HG03378 (cell line): Measurements from ENCODE around the gene TCF4.

Source experiments
- ATAC-seq: cut with Tn5 transposase; IDR thresholded peaks from one replicate; pipeline ENCODE4 v1.9.1; 2021; ENCODE audit warnings: mild to moderate bottlenecking, moderate library complexity; ENCODE audit not compliant: unreplicated experiment

TCF4 gene

DNA sequence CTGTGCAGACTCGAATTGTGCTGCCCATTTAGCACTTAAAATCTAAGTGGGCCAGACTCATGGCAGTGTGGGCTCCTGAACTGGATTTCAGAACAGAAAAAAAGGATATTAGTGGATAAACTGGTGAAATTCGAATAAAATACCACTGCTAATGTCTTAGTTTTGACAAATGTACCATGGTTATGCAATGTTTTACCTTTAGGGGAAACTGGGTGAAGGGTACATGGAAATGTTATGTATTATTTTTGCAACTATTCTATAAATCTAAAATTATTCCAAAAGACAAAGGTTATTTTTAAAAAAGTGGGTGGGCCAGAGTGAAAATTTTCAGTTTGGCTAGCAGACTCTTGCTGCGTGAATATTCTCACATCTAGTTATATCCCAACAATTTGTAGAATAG lies 368.2 kb downstream of the TCF4 start:
- no peak for ATAC-seq

DNA sequence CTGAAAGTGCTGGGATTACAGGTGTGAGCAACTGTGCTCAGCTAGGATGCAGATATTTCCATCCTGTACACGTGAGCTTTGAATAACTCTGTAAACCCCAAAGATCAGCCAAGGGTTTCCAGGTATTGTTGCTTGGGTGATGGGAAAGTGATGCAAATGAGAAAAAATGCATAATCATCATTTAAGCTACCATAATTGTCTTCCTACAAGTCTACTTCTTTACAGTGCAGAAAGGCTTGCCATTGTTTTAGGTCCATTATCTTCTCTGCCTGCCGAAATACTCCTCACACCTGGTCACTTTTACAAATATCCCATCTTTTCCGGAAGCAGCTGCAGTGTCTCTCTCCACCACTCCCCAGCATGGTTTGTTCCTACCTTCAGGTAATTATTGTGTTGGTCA lies 368.9 kb downstream of the TCF4 start:
- ATAC-seq: no peak

DNA sequence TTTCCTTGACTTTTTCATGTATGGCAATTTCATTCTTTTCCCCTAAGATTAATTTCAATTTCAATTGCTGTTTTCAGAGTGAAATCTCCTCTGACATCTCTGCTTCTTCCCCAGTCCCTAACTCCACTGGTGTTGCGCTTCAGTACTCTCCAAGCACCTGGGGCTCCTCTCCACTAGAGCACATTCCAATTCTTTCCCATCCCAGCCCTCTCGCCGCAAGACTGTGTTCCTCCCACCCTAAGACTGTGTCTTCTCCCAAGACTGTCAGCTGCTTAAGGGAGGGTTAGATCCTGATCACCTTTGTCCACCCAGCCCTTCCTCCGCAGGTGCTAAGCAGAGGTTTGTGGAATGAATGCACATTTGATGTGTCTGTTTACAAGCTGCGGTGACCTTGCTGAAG lies 373.0 kb downstream of the TCF4 start:
- ATAC-seq: no peak

DNA sequence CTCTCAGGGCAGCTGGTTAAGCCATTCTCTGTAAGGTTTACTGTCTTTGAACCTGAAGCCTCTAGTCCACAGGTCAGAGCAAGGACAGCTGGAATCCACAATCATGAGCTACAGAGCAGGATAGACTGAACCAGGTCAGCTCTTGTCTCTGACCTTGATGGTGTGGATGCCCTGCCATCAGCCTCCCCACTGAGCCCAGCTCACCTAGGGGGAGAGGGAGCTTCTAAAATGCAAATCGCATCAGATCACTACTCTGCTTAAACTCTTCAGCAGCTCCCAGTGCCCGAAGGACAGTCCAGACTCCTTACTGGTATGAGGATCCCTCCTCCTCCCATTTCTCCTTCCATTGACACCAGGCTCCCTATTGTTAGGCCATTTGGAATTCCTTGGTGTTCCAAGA lies 373.5 kb downstream of the TCF4 start:
- ATAC-seq: no peak

DNA sequence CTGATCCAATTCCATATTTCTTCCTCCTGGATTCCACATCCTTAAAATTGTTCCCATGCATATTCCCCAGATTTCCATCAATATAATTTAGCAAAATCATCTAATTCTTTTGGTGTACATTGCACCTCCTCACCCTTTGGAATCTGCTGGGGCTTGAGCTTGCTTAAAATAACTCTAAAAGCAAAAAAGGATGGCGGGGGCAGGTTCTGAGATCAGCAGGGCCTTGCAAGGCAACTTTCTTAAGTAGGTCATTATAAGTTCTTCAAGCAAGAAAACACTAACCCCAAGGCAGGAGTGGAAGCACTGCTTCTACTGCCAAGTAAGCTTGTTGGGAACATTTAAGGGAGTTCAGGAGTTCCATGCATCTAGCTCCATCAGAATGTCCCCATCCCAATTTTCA lies 374.4 kb downstream of the TCF4 start:
- ATAC-seq: no peak

DNA sequence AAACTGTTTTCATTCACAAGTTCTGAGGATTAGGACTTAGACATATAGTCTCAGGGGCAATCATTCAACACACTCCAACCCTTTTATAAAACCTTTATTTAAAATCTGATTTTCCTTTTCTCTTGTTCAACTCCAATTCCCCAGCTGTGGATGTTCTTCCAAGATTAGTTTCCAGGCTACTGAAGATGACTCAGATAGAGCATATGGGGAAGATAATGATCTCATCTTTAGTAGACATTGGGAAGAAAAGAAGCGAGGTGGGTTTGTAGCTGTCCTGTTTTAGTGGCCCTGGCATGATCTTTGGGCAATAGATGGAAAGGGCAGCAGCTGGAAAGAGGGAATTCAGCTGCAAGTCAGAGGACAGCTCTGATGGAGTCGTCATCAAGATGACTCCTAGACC lies 381.1 kb downstream of the TCF4 start:
- ATAC-seq: no peak

DNA sequence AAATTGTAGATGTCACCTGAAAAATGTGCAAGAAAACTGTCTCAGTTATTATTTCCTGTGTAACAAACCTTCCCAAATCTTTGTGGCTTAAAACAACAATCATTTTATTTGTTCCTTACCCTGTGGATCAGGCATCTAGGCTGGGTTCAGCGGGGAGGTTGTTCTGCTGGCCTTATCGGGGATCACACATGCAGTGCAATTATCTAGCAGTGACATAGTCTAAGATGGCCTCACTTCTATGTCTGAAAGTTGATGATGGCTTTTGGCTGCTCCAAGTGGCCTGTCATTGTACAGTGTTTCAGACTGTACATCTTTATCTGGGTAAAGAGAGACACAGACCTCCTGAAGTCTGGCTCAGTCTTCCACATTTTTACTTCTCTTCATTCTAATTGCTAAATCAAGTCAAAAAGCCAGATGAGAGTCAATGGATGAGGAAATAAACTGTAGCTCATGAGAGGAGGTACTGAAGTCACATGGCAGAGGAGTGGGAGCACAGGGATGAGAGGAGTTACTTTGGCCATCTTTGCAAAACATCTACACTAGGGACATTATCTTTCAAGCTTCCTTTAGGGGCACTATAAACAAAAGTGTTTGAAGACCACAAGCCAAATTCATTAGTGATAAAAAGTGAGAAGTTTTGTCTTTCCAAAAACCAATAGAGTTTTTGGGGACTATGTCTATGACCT lies 385.6 kb downstream of the TCF4 start:
- ATAC-seq: no peak

DNA sequence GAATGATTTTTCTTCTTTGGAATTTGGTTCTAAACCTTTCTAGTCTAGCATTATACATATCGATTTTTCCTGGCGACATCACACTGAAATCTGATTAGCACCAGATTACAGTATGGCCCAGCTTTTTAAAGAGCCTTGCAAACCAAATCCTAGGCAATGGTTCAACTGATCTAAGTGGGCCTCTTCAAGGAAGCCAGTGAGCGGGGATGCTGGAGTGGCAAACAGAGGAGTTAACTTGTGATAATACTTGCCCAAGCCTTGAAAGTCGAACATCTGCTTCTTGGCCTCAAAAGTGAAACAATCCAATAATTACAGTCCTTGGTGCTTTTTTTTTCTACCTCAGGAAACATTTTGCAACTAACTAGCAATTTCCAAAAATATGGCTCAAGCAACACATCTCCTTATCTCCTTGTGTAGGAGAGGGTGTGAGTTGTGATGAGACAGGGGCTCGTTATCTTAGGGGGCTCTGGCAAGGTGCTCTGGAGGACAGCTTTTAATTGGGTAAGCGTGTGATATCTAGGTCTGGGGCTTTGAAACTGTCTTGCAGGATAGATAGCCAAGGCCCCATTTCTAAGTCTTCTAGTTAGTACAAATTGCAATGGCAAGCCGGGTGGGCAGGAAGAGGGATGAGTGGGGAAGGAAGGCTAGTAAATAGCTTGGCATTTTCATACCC lies 388.6 kb downstream of the TCF4 start:
- no peak for ATAC-seq

DNA sequence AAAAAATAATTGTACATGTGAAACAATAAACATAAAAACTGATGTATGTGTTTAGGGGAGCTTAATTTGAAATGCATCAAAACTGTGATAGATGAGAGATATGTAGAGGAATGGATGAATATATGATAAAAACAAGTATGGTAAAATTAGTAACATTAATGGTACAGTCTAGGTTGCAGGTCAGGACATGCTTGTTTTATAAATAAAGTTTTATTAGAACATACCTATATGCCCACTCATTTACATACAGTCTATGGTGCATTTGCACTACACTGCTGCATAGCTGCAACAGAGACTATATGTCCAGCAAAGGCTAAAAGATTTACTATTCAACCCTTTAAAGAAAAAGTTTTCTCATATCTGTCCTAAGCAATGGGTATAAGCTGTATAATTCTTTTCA lies 392.1 kb downstream of the TCF4 start:
- no peak for ATAC-seq

DNA sequence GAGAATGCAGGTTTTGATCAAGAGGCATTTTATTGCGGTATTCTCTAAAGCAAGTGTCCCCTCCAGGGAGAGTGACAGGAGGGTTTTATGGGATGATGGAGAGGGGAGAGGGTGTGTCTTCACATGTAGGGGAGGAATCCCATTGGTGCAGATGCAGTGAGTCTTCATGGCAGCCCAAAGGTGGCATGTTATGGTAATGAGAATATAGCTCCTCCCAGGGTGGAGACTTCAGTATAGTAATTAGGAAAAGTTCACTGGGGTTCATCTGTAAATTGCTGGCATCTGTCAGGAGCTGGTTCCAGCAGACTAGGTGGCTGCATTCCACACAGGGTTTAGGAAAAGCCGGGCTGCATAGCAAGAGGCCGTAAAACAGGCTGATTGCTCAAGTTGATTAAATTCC lies 398.0 kb downstream of the TCF4 start:
- ATAC-seq: no peak

DNA sequence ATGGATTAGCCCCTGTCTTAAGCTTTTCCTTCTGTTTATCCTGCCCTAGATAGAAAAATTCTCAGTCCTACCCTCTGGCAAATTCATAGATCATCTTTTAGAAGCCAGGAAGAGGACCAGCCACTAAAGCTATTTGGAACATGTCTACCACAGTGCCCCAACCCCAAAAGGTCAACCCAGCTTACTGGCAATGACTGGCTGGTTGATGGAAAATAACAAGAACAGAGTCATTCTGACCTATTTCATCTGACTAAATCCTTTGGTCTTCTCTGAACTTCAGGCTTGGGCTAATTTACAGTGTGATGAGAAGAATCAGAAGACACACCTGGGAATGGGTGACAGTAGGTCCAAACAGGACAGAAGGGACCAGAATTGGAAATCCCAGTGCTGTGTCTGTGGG lies 401.4 kb downstream of the TCF4 start:
- no peak for ATAC-seq

DNA sequence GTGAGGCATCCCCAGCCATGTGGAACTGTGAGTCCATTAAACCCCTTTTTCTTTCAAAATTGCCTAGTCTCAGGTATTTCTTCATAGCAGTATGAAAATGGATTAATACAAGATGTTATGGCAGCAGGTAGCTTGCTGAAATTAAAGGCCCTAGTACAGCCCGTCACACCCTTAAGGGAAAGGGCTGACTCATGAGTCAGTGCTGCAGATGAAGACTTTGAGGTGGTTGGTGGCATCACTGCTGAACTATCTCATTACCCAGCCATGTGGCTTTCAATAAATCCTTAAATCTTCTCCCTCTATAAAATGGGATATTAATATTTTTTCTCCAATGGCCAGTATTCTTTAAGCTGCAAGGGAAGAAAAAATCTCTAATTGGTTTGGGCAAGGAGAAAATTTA lies 402.6 kb downstream of the TCF4 start:
- no peak for ATAC-seq

DNA sequence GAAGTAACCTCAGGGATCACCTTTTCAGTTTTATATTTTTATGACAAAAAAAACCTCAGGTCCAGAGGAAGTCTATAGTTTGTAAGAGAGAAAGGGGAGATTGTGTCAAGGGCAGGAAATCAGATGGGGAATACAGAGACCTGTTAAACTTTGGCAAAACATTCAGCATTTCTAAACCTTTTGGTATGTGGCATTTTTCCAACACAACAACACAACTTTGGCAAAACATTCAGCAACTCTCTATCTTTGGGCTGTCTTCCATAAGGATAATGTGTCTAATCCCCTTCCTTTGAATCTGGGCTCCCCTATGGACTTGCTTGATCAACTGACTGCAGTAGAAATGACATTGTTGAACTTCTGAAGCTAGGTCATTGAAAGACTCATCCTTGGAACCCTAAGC lies 408.2 kb downstream of the TCF4 start:
- ATAC-seq: no peak

DNA sequence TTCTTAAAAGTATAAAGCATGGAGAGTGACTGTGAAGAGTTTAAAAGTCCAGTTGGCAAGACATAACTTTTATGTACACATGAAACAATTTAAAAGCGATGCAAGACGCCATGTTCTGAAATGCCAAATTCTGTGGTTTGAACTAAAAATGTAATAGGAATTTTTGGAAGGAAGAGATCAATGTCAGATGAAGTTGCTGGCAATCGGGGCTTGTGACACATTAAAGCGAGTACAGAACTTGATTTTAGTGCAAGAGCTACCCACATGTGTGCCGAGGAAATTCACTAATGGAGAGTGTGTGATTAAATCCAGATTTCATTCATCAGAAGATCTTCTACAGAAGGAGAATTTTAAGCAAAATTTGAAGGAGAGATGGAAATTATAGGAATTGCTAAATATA lies 408.6 kb downstream of the TCF4 start:
- no peak for ATAC-seq

DNA sequence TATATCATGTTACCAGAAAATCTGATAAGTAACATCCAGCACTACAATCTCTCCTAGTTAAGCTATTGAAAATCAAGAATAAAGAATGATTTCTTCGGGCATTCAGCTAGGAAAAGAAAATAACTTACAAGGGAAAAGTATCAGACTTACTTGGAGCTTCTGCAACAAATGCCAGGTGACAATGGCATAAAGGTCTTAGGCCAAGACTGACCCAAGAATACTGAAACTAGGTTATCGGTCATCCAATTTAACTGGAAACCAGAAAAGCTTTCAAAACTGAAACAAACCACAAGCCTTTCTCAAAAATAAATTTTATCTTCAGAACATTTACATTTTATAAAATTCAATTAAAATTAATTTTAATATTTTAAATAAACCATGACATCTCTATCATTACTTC lies 414.7 kb downstream of the TCF4 start:
- no peak for ATAC-seq
